GM18870 (cell line): Measurements from ENCODE around the gene PCBP3.

Experiments
- ATAC-seq: cut with Tn5 transposase; IDR thresholded peaks from one replicate; pipeline ENCODE4 v1.9.1; 2021; ENCODE audit warnings: moderate library complexity; ENCODE audit not compliant: unreplicated experiment

PCBP3 gene

GRCh38 chr21:45856442-45856841, 212.9 kb downstream of the PCBP3 start:
- ATAC-seq, result no peak

- ATAC-seq, result no peak
Observed at GRCh38 chr21:45856906-45857305, 213.4 kb downstream of the PCBP3 start.

GRCh38 chr21:45857761-45858160, 214.2 kb downstream of the PCBP3 start:
- no peak for ATAC-seq

GRCh38 chr21:45858180-45858579, 214.7 kb downstream of the PCBP3 start:
- no peak for ATAC-seq

GRCh38 chr21:45859041-45859761, 215.7 kb downstream of the PCBP3 start:
- no peak for ATAC-seq

- ATAC-seq, result no peak
Observed at GRCh38 chr21:45859762-45860357, 216.3 kb downstream of the PCBP3 start.

- ATAC-seq, result no peak
Observed at GRCh38 chr21:45860493-45861155, 217.1 kb downstream of the PCBP3 start.

- ATAC-seq, result no peak
Observed at GRCh38 chr21:45861156-45861870, 217.8 kb downstream of the PCBP3 start.

GRCh38 chr21:45862543-45863207, 219.2 kb downstream of the PCBP3 start:
- no peak for ATAC-seq

GRCh38 chr21:45863267-45863666, 219.7 kb downstream of the PCBP3 start:
- ATAC-seq, result no peak

GRCh38 chr21:45863751-45864150, 220.2 kb downstream of the PCBP3 start:
- no peak for ATAC-seq

- ATAC-seq, result no peak
Observed at GRCh38 chr21:45864436-45864835, 220.9 kb downstream of the PCBP3 start.

- ATAC-seq, result no peak
Observed at GRCh38 chr21:45865106-45865835, 221.7 kb downstream of the PCBP3 start.

GRCh38 chr21:45866551-45866950, 223.0 kb downstream of the PCBP3 start:
- no peak for ATAC-seq

GRCh38 chr21:45867041-45867666, 223.6 kb downstream of the PCBP3 start:
- ATAC-seq, result no peak

- no peak for ATAC-seq
Observed at GRCh38 chr21:45867671-45868081, 224.2 kb downstream of the PCBP3 start.

GRCh38 chr21:45868086-45868485, 224.6 kb downstream of the PCBP3 start:
- no peak for ATAC-seq

GRCh38 chr21:45868488-45868887, 225.0 kb downstream of the PCBP3 start:
- ATAC-seq, result no peak

- no peak for ATAC-seq
Observed at GRCh38 chr21:45869121-45870007, 225.8 kb downstream of the PCBP3 start.
